Stromal cell of bone marrow (primary cell): ENCODE data around the gene ADAMTS13.

Experiments used
- DNase-seq: peaks from one replicate; pipeline ENCODE4 v3.0.0-alpha.2; 2012; ENCODE audit warnings: low read depth

The ADAMTS13 gene

GRCh38 chr9:133454943-133455673 is 32.9 kb downstream of the ADAMTS13 start:
- DNase-seq: no peak

- DNase-seq: no peak
These were observed 33.8 kb downstream of the ADAMTS13 start for GRCh38 chr9:133455936-133456335.

GRCh38 chr9:133456409-133456808 is 34.2 kb downstream of the ADAMTS13 start:
- no peak for DNase-seq

- DNase-seq: no peak
These were observed 35.1 kb downstream of the ADAMTS13 start for GRCh38 chr9:133457233-133457632.

GRCh38 chr9:133457748-133458147 is 35.6 kb downstream of the ADAMTS13 start:
- DNase-seq: no peak

GRCh38 chr9:133458643-133459312 is 36.6 kb downstream of the ADAMTS13 start:
- DNase-seq: no peak

- peak; percentile 82 for DNase-seq
These were observed 37.6 kb downstream of the ADAMTS13 start, which contains the start of gene CACFD1 for GRCh38 chr9:133459476-133460404. TSS of gene CACFD1 (plus strand) at chr9:133459978. CDS start at chr9:133460067, 89 bp downstream.

GRCh38 chr9:133460405-133461175 is 38.4 kb downstream of the ADAMTS13 start:
- DNase-seq: no peak

GRCh38 chr9:133461975-133462374 is 39.8 kb downstream of the ADAMTS13 start:
- DNase-seq: no peak

- no peak for DNase-seq
These were observed 41.2 kb downstream of the ADAMTS13 start for GRCh38 chr9:133463234-133463863.

- no peak for DNase-seq
These were observed 41.9 kb downstream of the ADAMTS13 start for GRCh38 chr9:133463864-133464615.

GRCh38 chr9:133464638-133465037 is 42.5 kb downstream of the ADAMTS13 start:
- no peak for DNase-seq

- DNase-seq: no peak
These were observed 43.8 kb downstream of the ADAMTS13 start for GRCh38 chr9:133465984-133466383.

- DNase-seq: no peak
These were observed 44.9 kb downstream of the ADAMTS13 start for GRCh38 chr9:133467101-133467500.

- DNase-seq: no peak
These were observed 46.2 kb downstream of the ADAMTS13 start for GRCh38 chr9:133468374-133468773.

GRCh38 chr9:133468777-133469421 is 46.7 kb downstream of the ADAMTS13 start:
- DNase-seq: no peak

GRCh38 chr9:133470427-133470924 is 48.3 kb downstream of the ADAMTS13 start:
- DNase-seq: no peak

GRCh38 chr9:133470988-133471387 is 48.8 kb downstream of the ADAMTS13 start:
- DNase-seq: no peak

- no peak for DNase-seq
These were observed 49.5 kb downstream of the ADAMTS13 start for GRCh38 chr9:133471551-133472276.
